Measurements from ENCODE around the gene CLSTN1.
"Not testable (repeated sequence)": the region's sequence is repeated elsewhere in the genome, so short reads cannot be mapped to it uniquely, and the experiment has no call there.

The CLSTN1 gene

GRCh38 chr1:9792156-9793042, 31.4 kb downstream of the CLSTN1 start:
- TF ChIP-seq POU2F2 (IDR thresholded peaks at IDR 0.05; ENCODE audit: low read depth, low read length): no peak
- no peak for TF ChIP-seq POLR2A (IDR thresholded peaks at IDR 0.05; ENCODE audit: low read depth, low read length)
- TF ChIP-seq POLR2AphosphoS5 (IDR thresholded peaks at IDR 0.05; ENCODE audit: low read depth, low read length): no peak
- TF ChIP-seq SPI1 (IDR thresholded peaks at IDR 0.05; ENCODE audit: low read depth, low read length): no peak
- no peak for TF ChIP-seq TAF1 (IDR thresholded peaks at IDR 0.05; ENCODE audit: low read depth, low read length)
- no peak for TF ChIP-seq PAX5 (IDR thresholded peaks at IDR 0.05; ENCODE audit: insufficient read depth, low read length, severe bottlenecking)
- FAIRE-seq: no peak
- DNase-seq (ENCODE audit: insufficient read length, low spot score): no peak

GRCh38 chr1:9789700-9790099, 34.1 kb downstream of the CLSTN1 start:
- DNase-seq (ENCODE audit: insufficient read length, low spot score); FAIRE-seq: not testable (repeated sequence)

DNA sequence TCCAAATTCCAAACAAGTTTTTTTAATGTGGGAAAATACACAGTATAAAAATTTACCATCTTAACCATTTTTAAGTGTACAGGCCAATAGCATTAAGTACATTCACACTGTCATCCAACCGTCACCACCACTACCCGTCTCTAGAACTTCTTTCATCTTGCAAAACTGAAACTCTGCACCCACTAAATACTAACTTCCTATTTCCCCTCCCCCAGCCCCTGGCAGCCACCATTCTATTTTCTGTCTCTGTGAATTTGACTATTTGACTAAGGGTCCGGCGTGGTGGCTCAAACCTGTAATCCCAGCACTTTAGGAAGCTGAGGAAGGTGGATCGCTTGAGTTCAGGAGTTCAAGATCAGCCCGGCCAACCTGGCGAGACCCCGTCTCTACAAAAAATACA, 36.1 kb downstream of the CLSTN1 start:
- FAIRE-seq (peak; percentile 95), DNase-seq (ENCODE audit: insufficient read length, low spot score) (no peak)
- no peak for TF ChIP-seq POLR2AphosphoS5 (IDR thresholded peaks at IDR 0.05; ENCODE audit: low read depth, low read length)
- TF ChIP-seq PAX5 (IDR thresholded peaks at IDR 0.05; ENCODE audit: insufficient read depth, low read length, severe bottlenecking): no peak
- TF ChIP-seq POU2F2 (IDR thresholded peaks at IDR 0.05; ENCODE audit: low read depth, low read length): peak; percentile 65; the same call in 1 of the 2 replicates
- no peak for TF ChIP-seq TAF1 (IDR thresholded peaks at IDR 0.05; ENCODE audit: low read depth, low read length)
- peak; percentile 35; the same call in 1 of the 2 replicates for TF ChIP-seq SPI1 (IDR thresholded peaks at IDR 0.05; ENCODE audit: low read depth, low read length)
- TF ChIP-seq POLR2A (IDR thresholded peaks at IDR 0.05; ENCODE audit: low read depth, low read length): no peak

DNA sequence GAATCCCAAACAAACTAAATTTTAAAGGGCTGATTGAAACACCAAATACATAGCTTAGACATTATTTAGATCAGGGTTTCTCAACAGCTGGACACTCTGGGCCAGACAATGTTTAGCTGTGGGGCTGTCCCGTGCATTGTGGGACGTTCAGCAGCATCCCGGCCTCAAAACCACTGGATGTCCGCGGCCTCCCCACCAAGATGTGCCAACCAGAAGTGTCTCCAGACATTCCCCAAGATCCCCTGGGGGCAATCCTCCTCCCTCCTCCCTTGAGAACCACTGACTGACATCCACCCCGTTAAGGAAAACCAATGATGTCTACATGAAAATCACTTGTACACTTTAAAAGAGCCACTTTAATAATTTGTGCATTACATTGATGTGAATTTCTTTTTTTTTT, 38.4 kb downstream of the CLSTN1 start:
- DNase-seq (ENCODE audit: insufficient read length, low spot score) (no peak), FAIRE-seq (no peak)
- TF ChIP-seq PAX5 (IDR thresholded peaks at IDR 0.05; ENCODE audit: insufficient read depth, low read length, severe bottlenecking): no peak
- no peak for TF ChIP-seq POU2F2 (IDR thresholded peaks at IDR 0.05; ENCODE audit: low read depth, low read length)
- TF ChIP-seq POLR2AphosphoS5 (IDR thresholded peaks at IDR 0.05; ENCODE audit: low read depth, low read length): no peak
- TF ChIP-seq POLR2A (IDR thresholded peaks at IDR 0.05; ENCODE audit: low read depth, low read length): no peak
- no peak for TF ChIP-seq TAF1 (IDR thresholded peaks at IDR 0.05; ENCODE audit: low read depth, low read length)
- TF ChIP-seq SPI1 (IDR thresholded peaks at IDR 0.05; ENCODE audit: low read depth, low read length): no peak

DNA sequence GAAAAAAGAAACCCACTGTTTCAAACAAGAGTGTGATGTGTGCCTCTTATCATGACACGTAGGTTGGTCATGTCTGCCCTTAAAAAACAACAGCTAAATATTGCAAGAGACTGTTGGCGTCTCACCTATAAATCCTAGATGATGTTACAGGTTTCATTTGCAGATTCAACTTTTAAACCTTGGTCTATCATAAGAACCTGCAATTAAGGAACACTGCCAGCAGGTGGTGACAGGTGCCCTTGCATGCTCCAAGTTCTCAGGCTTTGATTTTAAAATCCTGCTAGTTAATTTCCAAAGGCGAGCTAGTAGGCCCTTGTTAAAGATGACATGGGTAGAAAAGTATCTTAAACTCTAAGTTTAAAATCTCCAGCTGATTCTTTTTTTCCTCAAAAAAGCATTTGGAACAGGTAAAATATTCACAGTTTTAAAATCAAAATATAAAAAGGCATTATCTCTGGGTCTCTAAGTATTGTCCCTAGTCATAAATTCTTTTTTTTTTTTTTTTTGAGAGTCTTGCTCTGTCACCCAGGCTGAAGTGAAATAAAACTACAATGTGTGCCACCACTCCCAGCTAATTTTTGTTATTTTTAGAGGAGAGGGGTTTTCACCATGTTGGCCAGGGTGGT, 39.1 kb downstream of the CLSTN1 start:
- TF ChIP-seq TAF1 (IDR thresholded peaks at IDR 0.05; ENCODE audit: low read depth, low read length) (no peak), POU2F2 (IDR thresholded peaks at IDR 0.05; ENCODE audit: low read depth, low read length) (no peak), PAX5 (IDR thresholded peaks at IDR 0.05; ENCODE audit: insufficient read depth, low read length, severe bottlenecking) (no peak), POLR2AphosphoS5 (IDR thresholded peaks at IDR 0.05; ENCODE audit: low read depth, low read length) (no peak), SPI1 (IDR thresholded peaks at IDR 0.05; ENCODE audit: low read depth, low read length) (no peak), POLR2A (IDR thresholded peaks at IDR 0.05; ENCODE audit: low read depth, low read length) (no peak)
- DNase-seq (ENCODE audit: insufficient read length, low spot score): no peak
- no peak for FAIRE-seq

DNA sequence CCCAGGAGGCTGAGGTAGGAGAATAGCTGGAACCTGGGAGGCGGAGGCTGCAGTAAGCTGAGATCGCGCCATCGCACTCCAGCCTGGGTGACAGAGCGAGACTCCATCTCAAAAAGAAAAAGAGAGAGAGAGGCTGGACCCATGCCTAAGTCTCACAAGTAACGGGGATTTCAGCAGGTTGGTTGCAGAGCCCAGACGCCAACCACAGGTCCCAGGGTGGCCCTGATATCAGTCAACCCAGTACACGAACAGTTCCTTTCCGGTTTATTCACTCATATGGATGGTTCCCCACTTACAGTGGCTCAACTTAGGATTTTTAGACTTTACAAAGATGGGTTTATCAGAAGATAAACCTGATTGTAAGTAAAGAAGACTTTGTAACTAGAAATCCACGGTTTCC, 40.9 kb downstream of the CLSTN1 start:
- TF ChIP-seq POLR2A (IDR thresholded peaks at IDR 0.05; ENCODE audit: low read depth, low read length) (no peak), TAF1 (IDR thresholded peaks at IDR 0.05; ENCODE audit: low read depth, low read length) (no peak), PAX5 (IDR thresholded peaks at IDR 0.05; ENCODE audit: insufficient read depth, low read length, severe bottlenecking) (no peak), SPI1 (IDR thresholded peaks at IDR 0.05; ENCODE audit: low read depth, low read length) (no peak), POLR2AphosphoS5 (IDR thresholded peaks at IDR 0.05; ENCODE audit: low read depth, low read length) (no peak), POU2F2 (IDR thresholded peaks at IDR 0.05; ENCODE audit: low read depth, low read length) (no peak)
- FAIRE-seq: no peak
- DNase-seq (ENCODE audit: insufficient read length, low spot score): no peak

DNA sequence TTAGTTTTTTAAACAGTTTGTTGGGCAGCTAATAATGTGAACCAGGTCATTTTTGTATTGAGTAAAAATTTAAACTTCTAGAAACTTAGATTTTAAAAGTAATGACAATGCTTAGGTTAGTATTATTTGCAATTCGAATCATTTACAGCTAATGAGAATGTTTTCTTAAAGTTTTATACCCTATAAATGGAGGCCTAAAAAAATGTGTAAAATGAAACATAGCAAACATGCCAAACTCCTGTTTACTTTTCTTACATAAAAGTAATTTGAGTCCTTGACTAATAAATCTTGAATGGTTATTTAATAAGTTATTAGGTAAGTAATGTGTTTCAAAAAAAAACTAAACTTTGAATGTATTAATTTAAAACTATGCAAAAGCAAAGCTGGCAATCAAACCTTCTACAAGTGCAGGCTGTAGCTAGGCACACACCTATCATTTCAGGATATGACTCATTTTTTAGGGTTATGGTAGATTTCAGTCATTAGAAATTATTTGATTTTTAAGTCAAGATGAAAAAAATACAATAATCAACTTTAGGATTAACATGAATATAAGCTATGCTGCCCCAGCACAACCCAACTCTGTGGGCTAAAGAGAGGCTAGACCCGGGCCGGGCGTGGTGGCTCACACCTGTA, 41.5 kb downstream of the CLSTN1 start:
- TF ChIP-seq POU2F2 (IDR thresholded peaks at IDR 0.05; ENCODE audit: low read depth, low read length) (no peak), PAX5 (IDR thresholded peaks at IDR 0.05; ENCODE audit: insufficient read depth, low read length, severe bottlenecking) (no peak), POLR2AphosphoS5 (IDR thresholded peaks at IDR 0.05; ENCODE audit: low read depth, low read length) (no peak), TAF1 (IDR thresholded peaks at IDR 0.05; ENCODE audit: low read depth, low read length) (no peak), SPI1 (IDR thresholded peaks at IDR 0.05; ENCODE audit: low read depth, low read length) (no peak), POLR2A (IDR thresholded peaks at IDR 0.05; ENCODE audit: low read depth, low read length) (no peak)
- no peak for DNase-seq (ENCODE audit: insufficient read length, low spot score)
- no peak for FAIRE-seq

- TF ChIP-seq SPI1 (IDR thresholded peaks at IDR 0.05; ENCODE audit: low read depth, low read length): no peak
- TF ChIP-seq POU2F2 (IDR thresholded peaks at IDR 0.05; ENCODE audit: low read depth, low read length): no peak
- no peak for TF ChIP-seq POLR2A (IDR thresholded peaks at IDR 0.05; ENCODE audit: low read depth, low read length)
- no peak for TF ChIP-seq TAF1 (IDR thresholded peaks at IDR 0.05; ENCODE audit: low read depth, low read length)
- TF ChIP-seq POLR2AphosphoS5 (IDR thresholded peaks at IDR 0.05; ENCODE audit: low read depth, low read length): no peak
- no peak for TF ChIP-seq PAX5 (IDR thresholded peaks at IDR 0.05; ENCODE audit: insufficient read depth, low read length, severe bottlenecking)
- DNase-seq (ENCODE audit: insufficient read length, low spot score) (no peak), FAIRE-seq (no peak)
Measured at GRCh38 chr1:9780554-9781110, 43.1 kb downstream of the CLSTN1 start.

DNA sequence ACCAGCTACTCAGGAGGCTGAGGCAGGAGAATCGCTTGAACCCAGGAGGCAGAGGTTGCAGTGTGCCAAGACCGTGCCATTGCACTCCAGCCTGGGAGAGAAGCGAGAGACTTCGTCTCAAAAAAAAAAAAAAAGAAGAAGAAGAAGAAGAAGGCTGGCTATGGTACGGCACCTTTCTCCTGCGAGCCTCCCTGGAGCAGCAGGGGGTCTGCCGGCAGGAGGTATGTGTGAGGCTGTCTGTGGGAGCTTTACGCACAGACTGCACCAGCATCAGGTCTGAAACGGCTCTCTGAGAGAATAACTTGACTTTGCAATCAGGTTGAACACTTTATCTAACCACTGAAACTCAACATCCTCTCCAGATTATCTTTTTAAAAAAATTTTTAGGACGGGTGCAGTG, 44.9 kb downstream of the CLSTN1 start:
- no peak for FAIRE-seq
- no peak for DNase-seq (ENCODE audit: insufficient read length, low spot score)
- TF ChIP-seq POLR2A (IDR thresholded peaks at IDR 0.05; ENCODE audit: low read depth, low read length): no peak
- TF ChIP-seq POLR2AphosphoS5 (IDR thresholded peaks at IDR 0.05; ENCODE audit: low read depth, low read length): no peak
- TF ChIP-seq PAX5 (IDR thresholded peaks at IDR 0.05; ENCODE audit: insufficient read depth, low read length, severe bottlenecking): no peak
- no peak for TF ChIP-seq POU2F2 (IDR thresholded peaks at IDR 0.05; ENCODE audit: low read depth, low read length)
- no peak for TF ChIP-seq TAF1 (IDR thresholded peaks at IDR 0.05; ENCODE audit: low read depth, low read length)
